ENCODE measurements around the gene TREH. TPM values are rescaled to one million over a fixed set of nuclear protein-coding genes. Genes with fewer than 3 reads are reported as not detected.

The TREH gene
- total RNA-seq, 1 donor from 2014 or later = not detected

DNA sequence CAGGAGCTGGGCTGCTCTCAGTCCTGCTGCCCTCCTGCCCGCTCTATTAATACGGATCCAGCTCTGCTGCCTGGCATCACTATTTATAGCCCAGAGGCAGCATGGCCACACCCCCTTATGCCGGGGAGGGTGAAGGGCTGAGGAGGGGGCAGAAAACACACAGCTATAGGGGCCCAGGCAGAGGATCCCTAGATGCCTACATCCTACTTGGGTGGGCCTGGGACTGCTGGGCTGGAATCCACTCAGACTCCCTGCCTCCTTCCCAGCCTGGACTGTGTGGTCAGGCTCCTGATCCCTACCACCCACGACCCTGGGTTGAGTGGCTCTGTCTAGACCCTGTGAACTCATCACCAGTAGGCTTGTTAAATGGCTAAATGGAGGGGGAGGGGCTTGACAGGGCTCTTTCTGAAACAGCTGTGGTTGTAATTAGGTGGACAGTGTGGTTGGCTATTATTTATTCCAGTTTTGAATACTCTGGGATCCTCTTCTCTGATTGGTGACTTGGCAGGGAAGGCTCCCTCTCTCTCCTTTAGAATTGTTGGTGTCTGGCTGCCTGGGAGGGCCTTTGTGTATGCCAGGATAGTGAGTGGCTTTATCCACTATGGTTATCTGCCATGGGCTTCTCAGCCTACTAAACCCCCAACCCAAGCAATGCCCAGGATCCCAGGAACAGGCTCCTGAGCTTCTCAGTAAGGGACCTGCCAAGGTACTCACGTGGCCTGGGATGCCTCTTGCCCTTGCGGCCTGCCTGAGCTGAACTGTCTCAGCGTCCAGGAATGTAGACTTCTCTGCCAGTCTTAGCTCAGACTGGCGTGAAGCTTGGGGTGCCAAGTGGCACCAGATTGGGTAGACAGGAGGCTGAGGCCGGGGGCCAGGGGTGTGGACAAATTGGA, 56.8 kb downstream of the TREH start:
- TF ChIP-seq CTCF (IDR thresholded peaks at IDR 0.05; ENCODE audit: insufficient read depth, low read length, severe bottlenecking) = no peak
- Histone ChIP-seq H3K4me3 (ENCODE audit: low read depth, low read length) (peak overlapping the region; percentile 55), H3K36me3 (ENCODE audit: control insufficient read depth, insufficient read depth, low read length) (peaks cover 10% of the 10 kb centered on the region), H3K27me3 (ENCODE audit: control insufficient read depth, insufficient read depth, low read length) (no peaks in the 10 kb centered on the region)
- FAIRE-seq = peak; percentile 90
- DNase-seq (ENCODE audit: low read depth) = peak; percentile 94

- peaks cover 4% of the 10 kb centered on the region for H3K36me3 ChIP-seq (ENCODE audit: control insufficient read depth, insufficient read depth, low read length)
- no peak for DNase-seq (ENCODE audit: low read depth)
- TF ChIP-seq CTCF (IDR thresholded peaks at IDR 0.05; ENCODE audit: insufficient read depth, low read length, severe bottlenecking) = no peak
- no peaks in the 10 kb centered on the region for H3K27me3 ChIP-seq (ENCODE audit: control insufficient read depth, insufficient read depth, low read length)
- H3K4me3 ChIP-seq (ENCODE audit: low read depth, low read length) = peak overlapping the region; percentile 55
- FAIRE-seq = peak; percentile 7
Measured at GRCh38 chr11:118621784-118622375, 57.6 kb downstream of the TREH start.

DNA sequence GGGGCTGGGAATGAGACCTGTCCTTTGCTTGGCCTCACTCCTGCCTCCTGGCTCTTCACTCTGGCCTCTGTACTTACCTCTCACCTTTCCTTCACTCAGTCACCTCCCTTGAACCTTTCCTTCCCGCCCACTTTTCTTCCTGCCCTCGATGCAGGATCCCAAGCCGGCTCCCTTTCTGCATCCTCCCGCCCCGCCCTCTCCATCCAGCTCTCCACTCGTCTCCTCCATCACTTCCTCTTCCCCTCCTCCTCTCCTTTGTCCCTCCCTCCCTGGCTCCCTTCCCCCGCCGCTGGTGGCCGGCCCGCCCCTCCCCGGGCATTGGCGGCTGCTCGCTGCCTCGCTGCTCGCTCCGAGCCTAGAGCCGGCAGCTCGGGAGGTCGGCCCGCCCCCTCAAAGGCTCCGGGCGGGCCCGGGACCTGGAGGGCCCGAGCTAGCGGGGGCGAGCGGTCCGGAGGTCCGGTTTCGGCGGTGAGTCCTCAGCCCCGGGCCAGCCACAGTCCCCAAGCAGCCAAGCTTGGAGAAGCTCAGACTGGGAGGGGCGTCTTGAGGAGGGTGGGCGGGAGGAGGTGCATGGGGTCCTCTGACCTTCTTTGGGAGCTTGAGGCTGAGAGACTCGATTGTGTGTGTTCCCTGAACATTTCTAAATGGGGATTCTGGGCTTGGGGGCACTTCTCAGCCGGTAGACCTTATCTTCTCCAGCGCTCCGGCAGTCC, 58.2 kb downstream of the TREH start:
- H3K27me3 ChIP-seq (ENCODE audit: control insufficient read depth, insufficient read depth, low read length) = no peaks in the 10 kb centered on the region
- no peak for TF ChIP-seq CTCF (IDR thresholded peaks at IDR 0.05; ENCODE audit: insufficient read depth, low read length, severe bottlenecking)
- H3K36me3 ChIP-seq (ENCODE audit: control insufficient read depth, insufficient read depth, low read length) = peaks cover 4% of the 10 kb centered on the region
- peak overlapping the region; percentile 55 for H3K4me3 ChIP-seq (ENCODE audit: low read depth, low read length)
- FAIRE-seq = no peak
- DNase-seq (ENCODE audit: low read depth) = peak; percentile 80

DNA sequence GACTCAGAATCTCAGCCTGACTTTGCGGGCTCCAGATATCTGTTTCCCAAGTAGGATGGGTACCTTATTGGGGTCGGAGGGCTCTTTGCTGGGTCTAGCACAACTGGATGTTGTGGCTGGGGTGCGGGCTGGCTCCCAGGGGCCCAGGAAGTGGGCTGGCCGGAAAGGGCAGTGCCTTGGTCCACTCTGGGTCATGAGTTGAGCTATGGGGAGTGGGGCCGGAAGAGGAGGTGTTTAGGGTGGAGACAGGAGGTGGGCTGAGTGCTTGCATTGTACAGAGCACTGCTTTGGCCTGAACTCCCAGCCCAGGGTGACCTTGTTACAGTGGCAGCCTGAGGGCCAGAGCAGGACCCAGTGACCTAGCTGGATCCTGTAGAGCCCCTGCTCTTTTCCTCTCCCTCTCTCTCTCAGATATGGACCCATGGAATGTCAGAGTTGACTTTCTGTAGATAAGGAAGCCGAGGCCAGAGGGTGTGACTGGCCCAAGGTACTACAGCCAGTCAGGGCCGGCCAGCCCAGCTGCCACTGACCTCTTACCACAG, 58.9 kb downstream of the TREH start:
- Histone ChIP-seq H3K4me3 (ENCODE audit: low read depth, low read length) (peak overlapping the region; percentile 55), H3K36me3 (ENCODE audit: control insufficient read depth, insufficient read depth, low read length) (peaks cover 2% of the 10 kb centered on the region), H3K27me3 (ENCODE audit: control insufficient read depth, insufficient read depth, low read length) (no peaks in the 10 kb centered on the region)
- TF ChIP-seq CTCF (IDR thresholded peaks at IDR 0.05; ENCODE audit: insufficient read depth, low read length, severe bottlenecking) = no peak
- DNase-seq (ENCODE audit: low read depth) (no peak), FAIRE-seq (no peak)

- FAIRE-seq (no peak), DNase-seq (ENCODE audit: low read depth) (peak; percentile 94)
- Histone ChIP-seq H3K36me3 (ENCODE audit: control insufficient read depth, insufficient read depth, low read length) (no peaks in the 10 kb centered on the region), H3K27me3 (ENCODE audit: control insufficient read depth, insufficient read depth, low read length) (no peaks in the 10 kb centered on the region), H3K4me3 (ENCODE audit: low read depth, low read length) (no peak overlapping the region)
- TF ChIP-seq CTCF (IDR thresholded peaks at IDR 0.05; ENCODE audit: insufficient read depth, low read length, severe bottlenecking) = no peak
Measured at GRCh38 chr11:118619444-118620197, 59.8 kb downstream of the TREH start.

Data from bronchial epithelial cell (primary cell).